WTC11 (cell line): ENCODE measurements around the gene SPTB. TPM values are rescaled to one million over a fixed set of nuclear protein-coding genes. Genes with fewer than 3 reads are reported as not detected.
A peak's percentile ranks its signal among the peaks of the same experiment; 100 is the strongest.

Experiments used
- ATAC-seq: fragments of 200-7000 bp; cut with Tn5 transposase; 2 replicates; pipeline ENCODE4 v1.10.0; 2021; ENCODE audit warnings: mild to moderate bottlenecking, moderate library complexity
- CTCF ChIA-PET: fragments of 300-600 bp; sonication (Branson Sonifier 250); formaldehyde crosslinking; loops from one replicate; lab custom pipeline; 2021; ENCODE audit warnings: antibody characterized with exemption; lab: Charles Lee
- POLR2A ChIA-PET: fragments of 350-600 bp; sonication (Branson Sonifier 250); formaldehyde crosslinking; loops from one replicate; lab custom pipeline; 2021; ENCODE audit warnings: antibody characterized with exemption; lab: Charles Lee
- DNase-seq: peaks from one replicate; pipeline ENCODE4 v3.0.0; 2021; ENCODE audit warnings: low spot score
- H3K27ac Mint-ChIP-seq: 2 replicates; pipeline ENCODE4 v1.8.0; 2021; ENCODE audit warnings: mixed read lengths
- H3K27me3 Mint-ChIP-seq: 2 replicates; pipeline ENCODE4 v1.8.0; 2021; ENCODE audit warnings: low read depth, mild to moderate bottlenecking, moderate library complexity, mixed read lengths
- H3K36me3 Mint-ChIP-seq: 2 replicates; pipeline ENCODE4 v1.8.0; 2021; ENCODE audit warnings: mixed read lengths
- H3K4me1 Mint-ChIP-seq: 2 replicates; pipeline ENCODE4 v1.8.0; 2022; ENCODE audit warnings: mixed read lengths
- H3K4me3 Mint-ChIP-seq: 2 replicates; pipeline ENCODE4 v1.8.0; 2021; ENCODE audit warnings: mild to moderate bottlenecking, moderate library complexity, mixed read lengths
- H3K9me3 Mint-ChIP-seq: 2 replicates; pipeline ENCODE4 v1.8.0; 2021; ENCODE audit warnings: mixed read lengths
- ATF1 ChIP-seq: sonication (generic); formaldehyde crosslinking; IDR thresholded peaks from 2 replicates; pipeline ENCODE4 v1.8.1; 2023; ENCODE audit warnings: mild to moderate bottlenecking, moderate library complexity, missing genetic modification reagents
- ATF2 ChIP-seq: sonication (generic); formaldehyde crosslinking; IDR thresholded peaks from 2 replicates; pipeline ENCODE4 v1.8.1; 2022; ENCODE audit warnings: low read depth, missing genetic modification reagents, borderline replicate concordance
- E2F1 ChIP-seq: sonication (generic); formaldehyde crosslinking; IDR thresholded peaks from 2 replicates; pipeline ENCODE4 v1.8.0; 2022; ENCODE audit warnings: mild to moderate bottlenecking, missing genetic modification reagents
- E2F4 ChIP-seq: sonication (generic); formaldehyde crosslinking; IDR thresholded peaks from 2 replicates; pipeline ENCODE4 v1.8.1; 2022; ENCODE audit warnings: low read depth, mild to moderate bottlenecking, moderate library complexity, missing genetic modification reagents, borderline replicate concordance
- E2F5 ChIP-seq: sonication (generic); formaldehyde crosslinking; IDR thresholded peaks from 2 replicates; pipeline ENCODE4 v1.8.1; 2022; ENCODE audit warnings: mild to moderate bottlenecking, moderate library complexity, missing genetic modification reagents
- ESRRA ChIP-seq: sonication (generic); formaldehyde crosslinking; IDR thresholded peaks from 2 replicates; pipeline ENCODE4 v1.8.1; 2022; ENCODE audit warnings: mild to moderate bottlenecking, missing genetic modification reagents, borderline replicate concordance
- ETV6 ChIP-seq: sonication (generic); formaldehyde crosslinking; IDR thresholded peaks from 2 replicates; pipeline ENCODE4 v1.8.1; 2022; ENCODE audit warnings: mild to moderate bottlenecking, missing genetic modification reagents
- GABPB1 ChIP-seq: sonication (generic); formaldehyde crosslinking; IDR thresholded peaks from 2 replicates; pipeline ENCODE4 v1.8.1; 2023; ENCODE audit warnings: mild to moderate bottlenecking, missing genetic modification reagents
- GRHL2 ChIP-seq: fragments of 250-450 bp; sonication (Bioruptor Pico); IDR thresholded peaks from 2 replicates; pipeline ENCODE4 v1.8.0; 2022; ENCODE audit warnings: mild to moderate bottlenecking, moderate library complexity; ENCODE audit not compliant: insufficient replicate concordance, severe bottlenecking
- HMGA2 ChIP-seq: fragments of 250-450 bp; sonication (Bioruptor Pico); IDR thresholded peaks from 2 replicates; pipeline ENCODE4 v1.4.0; 2021; ENCODE audit warnings: mild to moderate bottlenecking, moderate library complexity
- IRF2 ChIP-seq: sonication (generic); formaldehyde crosslinking; IDR thresholded peaks from 2 replicates; pipeline ENCODE4 v1.8.0; 2022; ENCODE audit warnings: low read depth, missing genetic modification reagents, borderline replicate concordance
- MXD4 ChIP-seq: fragments of 250-450 bp; sonication (Bioruptor Pico); IDR thresholded peaks from 2 replicates; pipeline ENCODE4 v1.8.0; 2021; ENCODE audit warnings: mild to moderate bottlenecking, moderate library complexity, borderline replicate concordance
- NFATC4 ChIP-seq: fragments of 250-450 bp; sonication (Bioruptor Pico); IDR thresholded peaks from 2 replicates; pipeline ENCODE4 v1.9.0; 2021; ENCODE audit warnings: mild to moderate bottlenecking
- NR2C2 ChIP-seq: sonication (generic); formaldehyde crosslinking; IDR thresholded peaks from 2 replicates; pipeline ENCODE4 v1.8.0; 2022; ENCODE audit warnings: mild to moderate bottlenecking, missing genetic modification reagents
- TP53 ChIP-seq: sonication (generic); formaldehyde crosslinking; IDR thresholded peaks from 2 replicates; pipeline ENCODE4 v1.8.1; 2023; ENCODE audit warnings: mild to moderate bottlenecking, missing genetic modification reagents
- ZBTB21 ChIP-seq: sonication (generic); formaldehyde crosslinking; IDR thresholded peaks from 2 replicates; pipeline ENCODE4 v1.8.1; 2023; ENCODE audit warnings: mild to moderate bottlenecking, missing genetic modification reagents, borderline replicate concordance
- ZBTB43 ChIP-seq: sonication (generic); formaldehyde crosslinking; IDR thresholded peaks from 2 replicates; pipeline ENCODE4 v1.8.1; 2023; ENCODE audit warnings: mild to moderate bottlenecking, missing genetic modification reagents
- ZNF121 ChIP-seq: sonication (generic); formaldehyde crosslinking; IDR thresholded peaks from 2 replicates; pipeline ENCODE4 v1.8.0; 2023; ENCODE audit warnings: missing genetic modification reagents
- ZNF263 ChIP-seq: sonication (generic); formaldehyde crosslinking; IDR thresholded peaks from 2 replicates; pipeline ENCODE4 v1.8.1; 2022; ENCODE audit warnings: low read depth, mild to moderate bottlenecking, moderate library complexity, missing genetic modification reagents
- ZNF281 ChIP-seq: sonication (generic); formaldehyde crosslinking; IDR thresholded peaks from 2 replicates; pipeline ENCODE4 v1.8.0; 2023; ENCODE audit warnings: mild to moderate bottlenecking, missing genetic modification reagents
- ZNF671 ChIP-seq: fragments of 250-450 bp; sonication (Bioruptor Pico); IDR thresholded peaks from 2 replicates; pipeline ENCODE4 v1.8.0; 2021; ENCODE audit warnings: mild to moderate bottlenecking
- ZSCAN18 ChIP-seq: fragments of 250-450 bp; sonication (Bioruptor Pico); IDR thresholded peaks from 2 replicates; pipeline ENCODE4 v2.1.2; 2022; ENCODE audit warnings: mild to moderate bottlenecking, moderate library complexity
- total RNA-seq: library from RNA; stranded (reverse); gene quantifications from 3 replicates; pipeline ENCODE4 v1.2.3, GENCODE V29; 2021

Gene SPTB
- total RNA-seq, 1 experiment from 2014 or later, result 3.2 TPM

- no peak for TF ChIP-seq GABPB1 (CRISPR knock-in tag)
Observed at GRCh38 chr14:64728106-64728505, 151.6 kb downstream of the SPTB start (continued).

GRCh38 chr14:64727551-64728071 is 152.1 kb downstream of the SPTB start:
- POLR2A ChIA-PET, result interaction anchor here (1.1 kb wide), 1 partner anchor 21 kb away, joined by 3 read pairs; no protein-coding TSS in a partner anchor
- ATAC-seq (no peak), DNase-seq (peak; percentile 7)
- Mint-ChIP-seq H3K27ac (peak overlapping the region; percentile 49), H3K27me3 (no peaks in the 10 kb centered on the region), H3K9me3 (no peaks in the 10 kb centered on the region)
- CTCF ChIA-PET, result no interaction called here
- TF ChIP-seq ZNF671 (CRISPR knock-in tag) (no peak), ZNF121 (CRISPR knock-in tag) (no peak), NFATC4 (CRISPR knock-in tag) (no peak), ZNF281 (CRISPR knock-in tag) (no peak), ZNF263 (CRISPR knock-in tag) (no peak)
- TF ChIP-seq, all 79 proteins: peak for 0
- Mint-ChIP-seq H3K4me1 (peaks cover 46% of the 10 kb centered on the region), H3K36me3 (peaks cover 36% of the 10 kb centered on the region), H3K4me3 (no peak overlapping the region)

GRCh38 chr14:64726585-64726890 is 153.2 kb downstream of the SPTB start:
- DNase-seq (no peak), ATAC-seq (peak; percentile 72)
- H3K9me3 Mint-ChIP-seq, result no peaks in the 10 kb centered on the region
- CTCF ChIA-PET, result interaction anchor here (0.5 to 2.8 kb wide), 14 partner anchors 8 to 184 kb away, joined by 3 to 9 read pairs (median 4); partner anchors contain the start of gene PLEKHG3
- H3K27ac Mint-ChIP-seq, result no peak overlapping the region
- no peaks in the 10 kb centered on the region for H3K27me3 Mint-ChIP-seq
- TF ChIP-seq NR2C2 (CRISPR knock-in tag) (no peak), ZBTB43 (no peak), E2F4 (CRISPR knock-in tag) (no peak), GRHL2 (CRISPR knock-in tag) (no peak), ZNF263 (CRISPR knock-in tag) (no peak), TP53 (CRISPR knock-in tag) (no peak), ETV6 (CRISPR knock-in tag) (no peak), HMGA2 (no peak), MXD4 (no peak), ATF1 (CRISPR knock-in tag) (no peak), E2F5 (CRISPR knock-in tag) (no peak), ZBTB21 (no peak), IRF2 (no peak), ZSCAN18 (CRISPR knock-in tag) (no peak), ESRRA (CRISPR knock-in tag) (no peak), E2F1 (CRISPR knock-in tag) (no peak), ATF2 (CRISPR knock-in tag) (no peak)
- no peak overlapping the region for H3K4me3 Mint-ChIP-seq
- POLR2A ChIA-PET, result interaction anchor here (0.6 to 1.1 kb wide), 3 partner anchors 11 to 27 kb away, joined by 3 read pairs; no protein-coding TSS in a partner anchor
- H3K36me3 Mint-ChIP-seq, result peaks cover 29% of the 10 kb centered on the region
- H3K4me1 Mint-ChIP-seq, result peaks cover 57% of the 10 kb centered on the region
